OCI-LY3 (cell line): ENCODE results near the gene GPR39.

ENCODE experiments used
- H2AFZ ChIP-seq: fragments of 200-600, 300-600 bp; shearing (Covaris generic); 2 replicates; pipeline ENCODE4 v1.6.0; 2014; ENCODE audit warnings: antibody characterized with exemption, low read depth, low read length
- H3K27ac ChIP-seq: fragments of 200-600, 300-600 bp; sonication (generic); 2 replicates; pipeline ENCODE4 v1.5.1; 2014; ENCODE audit warnings: mild to moderate bottlenecking, low read length, moderate library complexity, mixed read lengths
- H3K27me3 ChIP-seq: fragments of 200-600, 300-600 bp; sonication (generic); 2 replicates; pipeline ENCODE4 v1.6.1; 2014; ENCODE audit warnings: low read depth, low read length, mixed read lengths
- H3K36me3 ChIP-seq: fragments of 200-600, 300-600 bp; sonication (generic); replicated peaks from 2 replicates; pipeline ENCODE3; 2014; ENCODE audit warnings: low read depth, low read length, mixed read lengths
- H3K4me1 ChIP-seq: fragments of 300-600, 200-600 bp; sonication (generic); 2 replicates; pipeline ENCODE4 v1.6.1; 2014; ENCODE audit warnings: low read length, mixed read lengths
- H3K4me2 ChIP-seq: fragments of 200-600, 300-600 bp; sonication (generic); 2 replicates; pipeline ENCODE4 v1.6.1; 2014; ENCODE audit warnings: low read length, mixed read lengths
- H3K4me3 ChIP-seq: fragments of 300-600, 200-600 bp; sonication (generic); 2 replicates; pipeline ENCODE4 v1.5.1; 2014; ENCODE audit warnings: antibody characterized with exemption, mild to moderate bottlenecking, low read length, moderate library complexity
- H3K79me2 ChIP-seq: fragments of 300-600, 200-600 bp; shearing (Covaris generic); 2 replicates; pipeline ENCODE4 v1.6.1; 2014; ENCODE audit warnings: mild to moderate bottlenecking, low read length, mixed read lengths
- H3K9ac ChIP-seq: fragments of 300-600, 200-600 bp; shearing (Covaris generic); 2 replicates; pipeline ENCODE4 v1.6.0; 2014; ENCODE audit warnings: mild to moderate bottlenecking, low read length, moderate library complexity
- H3K9me3 ChIP-seq: fragments of 200-600, 300-600 bp; shearing (Covaris generic); 2 replicates; pipeline ENCODE4 v1.6.1; 2014; ENCODE audit warnings: low read length, mixed read lengths; ENCODE audit not compliant: insufficient read depth
- H4K20me1 ChIP-seq: fragments of 200-600, 300-600 bp; sonication (generic); 2 replicates; pipeline ENCODE4 v1.6.1; 2016; ENCODE audit warnings: low read length, mixed read lengths; ENCODE audit not compliant: insufficient read depth
- EZH2phosphoT487 ChIP-seq: fragments of 200-600 bp; shearing (Covaris generic); IDR thresholded peaks from 2 replicates; pipeline ENCODE4 v1.6.1; 2018; ENCODE audit warnings: antibody characterized with exemption, mixed run types, low read depth
- TF ChIP-seq, protein P1 (sequence below): fragments of 200-600, 300-600 bp; sonication (generic); IDR thresholded peaks from 2 replicates; pipeline ENCODE4 v1.5.1; 2014; ENCODE audit warnings: antibody characterized with exemption, low read length, low read depth

The GPR39 gene

DNA sequence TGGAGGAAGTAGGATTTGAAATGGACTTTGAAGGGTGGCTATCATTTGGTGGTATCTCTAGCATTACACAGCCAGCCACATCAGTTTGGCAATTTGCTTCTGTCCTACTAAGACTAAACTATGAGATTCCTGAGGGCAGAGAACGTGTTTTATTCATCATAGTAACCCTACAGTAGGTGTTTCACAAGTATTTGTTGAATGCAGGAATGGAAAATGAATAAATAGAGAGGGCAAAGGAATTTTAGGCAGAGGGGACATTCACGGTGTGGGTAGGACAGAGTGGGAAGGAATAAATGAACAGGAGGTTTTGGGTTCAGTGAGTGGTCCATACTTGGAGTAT lies 15.7 kb upstream of the GPR39 start:
- Histone ChIP-seq H3K9ac (no peak overlapping the region), H3K36me3 (no peaks in the 10 kb centered on the region), H3K4me2 (no peak overlapping the region), H3K79me2 (no peaks in the 10 kb centered on the region), H3K9me3 (no peaks in the 10 kb centered on the region), H3K4me3 (no peak overlapping the region), H4K20me1 (no peaks in the 10 kb centered on the region), H3K27me3 (no peaks in the 10 kb centered on the region), H3K27ac (no peak overlapping the region), H3K4me1 (no peaks in the 10 kb centered on the region), H2AFZ (no peak overlapping the region)
- TF ChIP-seq, protein P1, sequence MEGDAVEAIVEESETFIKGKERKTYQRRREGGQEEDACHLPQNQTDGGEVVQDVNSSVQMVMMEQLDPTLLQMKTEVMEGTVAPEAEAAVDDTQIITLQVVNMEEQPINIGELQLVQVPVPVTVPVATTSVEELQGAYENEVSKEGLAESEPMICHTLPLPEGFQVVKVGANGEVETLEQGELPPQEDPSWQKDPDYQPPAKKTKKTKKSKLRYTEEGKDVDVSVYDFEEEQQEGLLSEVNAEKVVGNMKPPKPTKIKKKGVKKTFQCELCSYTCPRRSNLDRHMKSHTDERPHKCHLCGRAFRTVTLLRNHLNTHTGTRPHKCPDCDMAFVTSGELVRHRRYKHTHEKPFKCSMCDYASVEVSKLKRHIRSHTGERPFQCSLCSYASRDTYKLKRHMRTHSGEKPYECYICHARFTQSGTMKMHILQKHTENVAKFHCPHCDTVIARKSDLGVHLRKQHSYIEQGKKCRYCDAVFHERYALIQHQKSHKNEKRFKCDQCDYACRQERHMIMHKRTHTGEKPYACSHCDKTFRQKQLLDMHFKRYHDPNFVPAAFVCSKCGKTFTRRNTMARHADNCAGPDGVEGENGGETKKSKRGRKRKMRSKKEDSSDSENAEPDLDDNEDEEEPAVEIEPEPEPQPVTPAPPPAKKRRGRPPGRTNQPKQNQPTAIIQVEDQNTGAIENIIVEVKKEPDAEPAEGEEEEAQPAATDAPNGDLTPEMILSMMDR = no peak
- no peak for TF ChIP-seq EZH2phosphoT487

DNA sequence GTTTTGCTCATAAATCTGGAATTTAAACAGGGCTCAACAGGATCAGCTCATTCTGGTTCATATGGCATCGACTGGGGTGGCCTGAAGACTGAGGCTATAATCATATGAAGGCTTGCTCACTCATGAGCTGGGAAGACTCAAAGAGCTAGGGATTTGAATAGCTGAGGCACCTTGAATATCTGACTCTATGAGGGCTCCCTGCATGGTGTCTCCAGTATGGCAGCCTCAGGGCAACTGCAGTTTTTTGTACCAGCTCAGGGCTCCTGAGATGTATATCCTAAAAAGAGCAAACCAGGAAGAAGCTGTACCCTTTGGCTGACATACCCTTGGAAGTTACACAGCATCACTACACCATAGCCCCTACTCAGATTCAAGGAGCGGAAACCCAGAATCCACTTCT lies 15.3 kb upstream of the GPR39 start:
- Histone ChIP-seq H3K36me3 (no peaks in the 10 kb centered on the region), H3K27me3 (no peaks in the 10 kb centered on the region), H3K9me3 (no peaks in the 10 kb centered on the region), H3K4me3 (no peak overlapping the region), H3K79me2 (no peaks in the 10 kb centered on the region), H3K9ac (no peak overlapping the region), H3K4me2 (no peak overlapping the region), H4K20me1 (no peaks in the 10 kb centered on the region), H3K27ac (no peak overlapping the region), H3K4me1 (no peaks in the 10 kb centered on the region), H2AFZ (no peak overlapping the region)
- TF ChIP-seq, protein P1 = no peak
- no peak for TF ChIP-seq EZH2phosphoT487

DNA sequence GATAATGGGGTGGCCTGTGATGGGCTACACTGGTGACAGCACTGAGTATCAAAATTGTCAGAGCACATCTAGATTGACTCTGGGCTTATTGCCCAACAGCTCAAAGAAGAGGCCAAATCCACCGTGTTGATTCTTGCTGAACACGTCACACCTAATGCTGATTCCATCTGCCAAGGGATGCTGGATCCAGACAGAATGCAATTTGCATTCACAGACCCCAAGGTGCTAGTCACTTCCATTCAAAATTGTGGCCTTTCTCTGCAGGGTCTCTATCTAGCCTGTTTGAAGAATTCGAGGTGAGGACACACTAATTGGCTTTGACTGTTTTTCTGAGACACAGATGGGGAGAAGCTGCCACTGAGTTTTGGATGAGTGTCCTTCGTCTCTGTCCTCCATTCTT lies 13.5 kb upstream of the GPR39 start:
- Histone ChIP-seq H3K9me3 (no peaks in the 10 kb centered on the region), H3K27me3 (no peaks in the 10 kb centered on the region), H3K79me2 (no peaks in the 10 kb centered on the region), H3K4me2 (no peak overlapping the region), H3K36me3 (no peaks in the 10 kb centered on the region), H4K20me1 (no peaks in the 10 kb centered on the region), H2AFZ (no peak overlapping the region), H3K9ac (no peak overlapping the region), H3K4me1 (no peaks in the 10 kb centered on the region), H3K4me3 (no peak overlapping the region), H3K27ac (no peak overlapping the region)
- TF ChIP-seq EZH2phosphoT487 = no peak
- TF ChIP-seq, protein P1 = no peak

DNA sequence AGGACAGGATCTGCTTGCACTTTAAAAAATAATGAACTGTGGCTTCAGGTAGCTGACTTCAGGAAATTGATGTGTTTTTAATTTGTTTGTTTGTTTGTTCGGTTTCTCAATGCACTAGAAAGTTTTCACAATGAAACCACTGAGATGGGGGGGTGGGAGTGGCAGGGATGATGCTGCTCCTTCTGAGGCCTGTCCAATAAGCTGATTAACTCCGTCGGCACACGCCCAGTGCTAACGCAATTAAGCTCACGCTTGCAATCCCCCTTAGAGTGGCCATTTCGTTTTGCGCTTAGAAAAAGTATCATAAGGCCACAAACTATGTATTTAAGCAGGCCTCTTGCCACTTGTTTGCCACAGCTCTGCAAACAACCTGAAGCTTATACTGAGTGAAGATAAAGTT lies 12.5 kb upstream of the GPR39 start:
- Histone ChIP-seq H3K4me1 (no peaks in the 10 kb centered on the region), H3K27me3 (no peaks in the 10 kb centered on the region), H3K27ac (no peak overlapping the region), H3K4me3 (no peak overlapping the region), H3K9me3 (no peaks in the 10 kb centered on the region), H3K36me3 (no peaks in the 10 kb centered on the region), H3K9ac (no peak overlapping the region), H3K79me2 (no peaks in the 10 kb centered on the region), H4K20me1 (no peaks in the 10 kb centered on the region), H2AFZ (no peak overlapping the region), H3K4me2 (no peak overlapping the region)
- no peak for TF ChIP-seq EZH2phosphoT487
- TF ChIP-seq, protein P1 = no peak
